HEK293 (cell line): ENCODE measurements around the gene SLC35E3.

Experiments
- CTCF ChIA-PET: fragments of 350-600 bp; formaldehyde crosslinking; extraction: SDS; loops from one replicate; lab custom pipeline; 2021; ENCODE audit warnings: antibody characterized with exemption; lab: Yijun Ruan, JAX
- POLR2A ChIA-PET: fragments of 300-600 bp; formaldehyde crosslinking; extraction: SDS; loops from one replicate; lab custom pipeline; 2020; ENCODE audit warnings: antibody characterized with exemption, inconsistent platforms; lab: Yijun Ruan, JAX
- H3K27ac ChIP-seq: fragments of 200-500 bp; sonication (Bioruptor generic); 2 replicates; pipeline ENCODE4 v1.5.1; 2014; ENCODE audit warnings: low read depth, low read length, control low read depth, inconsistent platforms; ENCODE audit errors: extremely low read depth
- H3K36me3 ChIP-seq, 2 experiments: fragments of 200-500 bp in 1 of 2; sonication (Bioruptor generic) in 1 of 2; 1 replicate in 1 of 2; 2 replicates in 1 of 2; pipeline ENCODE4 v1.5.1; 2014 to 2017; ENCODE audit warnings: inconsistent platforms in 2 of 2, low read length in 2 of 2; ENCODE audit not compliant: control insufficient read depth in 2 of 2, insufficient read depth in 1 of 2
- H3K4me1 ChIP-seq: fragments of 200-500 bp; sonication (Bioruptor generic); 2 replicates; pipeline ENCODE4 v1.5.1; 2014; ENCODE audit warnings: mild to moderate bottlenecking, low read length, inconsistent platforms; ENCODE audit not compliant: control insufficient read depth, insufficient read depth
- H3K4me3 ChIP-seq: 2 replicates; pipeline ENCODE4 v1.5.1; 2011; ENCODE audit warnings: low read depth, mild to moderate bottlenecking, control low read depth, low read length, moderate library complexity
- H3K9me3 ChIP-seq: fragments of 200-500 bp; sonication (Bioruptor generic); 2 replicates; pipeline ENCODE4 v1.5.1; 2014; ENCODE audit warnings: low read depth, low read length, inconsistent platforms; ENCODE audit not compliant: control insufficient read depth, insufficient read depth
- BCL11A ChIP-seq: fragments of 450-650 bp; formaldehyde crosslinking; IDR thresholded peaks from 2 replicates; pipeline ENCODE4 v1.5.1; 2016; ENCODE audit warnings: low read depth, missing biosample characterization, missing genetic modification characterization
- BCL6B ChIP-seq: fragments of 450-650 bp; formaldehyde crosslinking; IDR thresholded peaks from 2 replicates; pipeline ENCODE4 v1.5.1; 2017; ENCODE audit warnings: missing biosample characterization, missing genetic modification characterization
- HIC1 ChIP-seq: fragments of 450-650 bp; formaldehyde crosslinking; IDR thresholded peaks from 2 replicates; pipeline ENCODE4 v1.5.1; 2016; ENCODE audit warnings: missing biosample characterization, missing genetic modification characterization
- PRDM2 ChIP-seq: fragments of 450-650 bp; formaldehyde crosslinking; IDR thresholded peaks from 2 replicates; pipeline ENCODE4 v1.5.1; 2016; ENCODE audit warnings: missing biosample characterization, missing genetic modification characterization, borderline replicate concordance
- SCRT2 ChIP-seq: fragments of 450-650 bp; formaldehyde crosslinking; IDR thresholded peaks from 2 replicates; pipeline ENCODE4 v1.5.1; 2016; ENCODE audit warnings: missing biosample characterization, missing genetic modification characterization
- YY1 ChIP-seq: fragments of 450-650 bp; formaldehyde crosslinking; IDR thresholded peaks from 2 replicates; pipeline ENCODE4 v1.5.1; 2018; ENCODE audit warnings: missing biosample characterization, missing genetic modification characterization
- ZFHX2 ChIP-seq: fragments of 450-650 bp; formaldehyde crosslinking; conservative IDR thresholded peaks from 2 replicates; pipeline ENCODE4 v1.5.1; 2016; ENCODE audit warnings: missing biosample characterization, missing genetic modification characterization
- ZFP3 ChIP-seq: fragments of 450-650 bp; formaldehyde crosslinking; IDR thresholded peaks from 2 replicates; pipeline ENCODE4 v1.5.1; 2016; ENCODE audit warnings: low read depth, missing biosample characterization, missing genetic modification characterization
- ZNF112 ChIP-seq: fragments of 450-650 bp; formaldehyde crosslinking; IDR thresholded peaks from 2 replicates; pipeline ENCODE4 v1.5.0; 2017; ENCODE audit warnings: missing biosample characterization, missing genetic modification characterization
- ZNF133 ChIP-seq: fragments of 450-650 bp; formaldehyde crosslinking; IDR thresholded peaks from 2 replicates; pipeline ENCODE4 v1.5.1; 2016; ENCODE audit warnings: missing biosample characterization, missing genetic modification characterization
- ZNF433 ChIP-seq: fragments of 450-650 bp; formaldehyde crosslinking; IDR thresholded peaks from 2 replicates; pipeline ENCODE4 v1.5.1; 2016; ENCODE audit warnings: missing biosample characterization, missing genetic modification characterization, low read depth
- ZNF529 ChIP-seq: fragments of 450-650 bp; formaldehyde crosslinking; IDR thresholded peaks from 2 replicates; pipeline ENCODE4 v1.5.1; 2017; ENCODE audit warnings: missing genetic modification characterization, missing biosample characterization; ENCODE audit not compliant: insufficient replicate concordance
- ZNF658 ChIP-seq: fragments of 450-650 bp; formaldehyde crosslinking; IDR thresholded peaks from 2 replicates; pipeline ENCODE4; 2016; ENCODE audit warnings: missing biosample characterization, missing genetic modification characterization
- ZNF830 ChIP-seq: fragments of 450-650 bp; IDR thresholded peaks from 2 replicates; pipeline ENCODE4 v1.5.0; 2018; ENCODE audit warnings: missing biosample characterization, missing genetic modification characterization, low read depth, mild to moderate bottlenecking, moderate library complexity
- TF ChIP-seq, protein P1 (sequence below): fragments of 450-650 bp; formaldehyde crosslinking; IDR thresholded peaks from 2 replicates; pipeline ENCODE4 v1.5.1; 2017; ENCODE audit warnings: missing biosample characterization, missing genetic modification characterization
- TF ChIP-seq, protein P2 (sequence below): fragments of 450-650 bp; formaldehyde crosslinking; IDR thresholded peaks from 2 replicates; pipeline ENCODE4 v1.5.1; 2016; ENCODE audit warnings: missing biosample characterization, missing genetic modification characterization

SLC35E3 gene

DNA sequence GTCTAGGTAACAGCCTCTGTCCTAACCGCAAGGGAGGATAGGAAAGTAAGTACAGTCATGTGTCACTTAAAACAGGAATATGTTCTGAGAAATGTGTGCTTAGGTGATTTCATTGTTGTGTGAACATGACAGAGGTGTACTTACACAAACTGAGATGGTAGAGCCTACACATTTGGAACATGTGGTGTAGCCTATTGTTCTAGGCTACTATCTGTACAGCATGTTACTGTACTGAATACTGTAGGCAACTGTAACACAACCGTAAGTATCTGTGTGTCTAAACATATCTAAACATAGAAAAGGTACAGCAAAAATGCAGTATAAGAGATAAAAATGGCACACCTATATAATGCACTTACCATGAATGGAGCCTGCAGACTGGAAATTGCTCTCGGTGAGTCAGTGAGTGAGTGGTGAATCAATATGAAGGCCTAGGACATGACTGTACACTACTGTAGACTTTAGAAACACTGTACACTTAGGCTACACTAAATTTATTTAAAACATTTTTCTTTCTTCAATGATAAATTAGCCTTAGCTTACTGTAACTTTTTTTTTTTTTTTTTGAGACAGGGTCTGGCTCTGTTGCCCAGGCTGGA is 48.8 kb downstream of the SLC35E3 start:
- ChIA-PET POLR2A (interaction anchor here (1.0 to 1.3 kb wide), 2 partner anchors 9 to 13 kb away, joined by 3 to 7 read pairs; partner anchors contain the start of gene MDM2), CTCF (interaction anchor here (1.2 kb wide), 1 partner anchor 8 kb away, joined by 3 read pairs; no protein-coding TSS in a partner anchor)
- Histone ChIP-seq H3K27ac (no peak overlapping the region), H3K4me1 (no peaks in the 10 kb centered on the region), H3K4me3 (no peak overlapping the region), H3K9me3 (no peaks in the 10 kb centered on the region), H3K36me3 (no peaks in the 10 kb centered on the region)
- TF ChIP-seq PRDM2 (tag by site-specific recombination) (no peak), ZNF658 (tag by site-specific recombination) (no peak), BCL6B (no peak), ZNF529 (no peak), ZNF112 (tag by site-specific recombination) (no peak), BCL11A (no peak), ZNF433 (tag by site-specific recombination) (no peak), ZFHX2 (tag by site-specific recombination) (no peak), HIC1 (tag by site-specific recombination) (no peak), ZNF830 (tag by site-specific recombination) (no peak), ZNF133 (tag by site-specific recombination) (no peak)

- CTCF ChIA-PET, result no interaction called here
- no peak for TF ChIP-seq ZNF658 (tag by site-specific recombination)
- TF ChIP-seq SCRT2 (tag by site-specific recombination), result peak; percentile 64
- TF ChIP-seq, protein P1, sequence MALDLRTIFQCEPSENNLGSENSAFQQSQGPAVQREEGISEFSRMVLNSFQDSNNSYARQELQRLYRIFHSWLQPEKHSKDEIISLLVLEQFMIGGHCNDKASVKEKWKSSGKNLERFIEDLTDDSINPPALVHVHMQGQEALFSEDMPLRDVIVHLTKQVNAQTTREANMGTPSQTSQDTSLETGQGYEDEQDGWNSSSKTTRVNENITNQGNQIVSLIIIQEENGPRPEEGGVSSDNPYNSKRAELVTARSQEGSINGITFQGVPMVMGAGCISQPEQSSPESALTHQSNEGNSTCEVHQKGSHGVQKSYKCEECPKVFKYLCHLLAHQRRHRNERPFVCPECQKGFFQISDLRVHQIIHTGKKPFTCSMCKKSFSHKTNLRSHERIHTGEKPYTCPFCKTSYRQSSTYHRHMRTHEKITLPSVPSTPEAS (tag by site-specific recombination), result no peak
- TF ChIP-seq, protein P2, sequence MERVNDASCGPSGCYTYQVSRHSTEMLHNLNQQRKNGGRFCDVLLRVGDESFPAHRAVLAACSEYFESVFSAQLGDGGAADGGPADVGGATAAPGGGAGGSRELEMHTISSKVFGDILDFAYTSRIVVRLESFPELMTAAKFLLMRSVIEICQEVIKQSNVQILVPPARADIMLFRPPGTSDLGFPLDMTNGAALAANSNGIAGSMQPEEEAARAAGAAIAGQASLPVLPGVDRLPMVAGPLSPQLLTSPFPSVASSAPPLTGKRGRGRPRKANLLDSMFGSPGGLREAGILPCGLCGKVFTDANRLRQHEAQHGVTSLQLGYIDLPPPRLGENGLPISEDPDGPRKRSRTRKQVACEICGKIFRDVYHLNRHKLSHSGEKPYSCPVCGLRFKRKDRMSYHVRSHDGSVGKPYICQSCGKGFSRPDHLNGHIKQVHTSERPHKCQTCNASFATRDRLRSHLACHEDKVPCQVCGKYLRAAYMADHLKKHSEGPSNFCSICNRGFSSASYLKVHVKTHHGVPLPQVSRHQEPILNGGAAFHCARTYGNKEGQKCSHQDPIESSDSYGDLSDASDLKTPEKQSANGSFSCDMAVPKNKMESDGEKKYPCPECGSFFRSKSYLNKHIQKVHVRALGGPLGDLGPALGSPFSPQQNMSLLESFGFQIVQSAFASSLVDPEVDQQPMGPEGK (tag by site-specific recombination), result no peak
- TF ChIP-seq YY1, result no peak
- TF ChIP-seq ZFP3, result no peak
- Histone ChIP-seq H3K27ac (no peak overlapping the region), H3K36me3 (no peaks in the 10 kb centered on the region), H3K4me3 (no peak overlapping the region), H3K4me1 (no peaks in the 10 kb centered on the region), H3K9me3 (no peaks in the 10 kb centered on the region)
- POLR2A ChIA-PET, result no interaction called here
Observed at GRCh38 chr12:68796399-68796798, 50.4 kb downstream of the SLC35E3 start.
